ENCODE results near the gene MOK.

Gene MOK

GRCh38 chr14:102295270-102295669 is 9.7 kb downstream of the MOK start:
- DNase-seq (ENCODE audit: low spot score), result no peak
- TF ChIP-seq CTCF (IDR thresholded peaks at IDR 0.05; ENCODE audit: extremely low read depth, missing control alignments), result no peak

DNA sequence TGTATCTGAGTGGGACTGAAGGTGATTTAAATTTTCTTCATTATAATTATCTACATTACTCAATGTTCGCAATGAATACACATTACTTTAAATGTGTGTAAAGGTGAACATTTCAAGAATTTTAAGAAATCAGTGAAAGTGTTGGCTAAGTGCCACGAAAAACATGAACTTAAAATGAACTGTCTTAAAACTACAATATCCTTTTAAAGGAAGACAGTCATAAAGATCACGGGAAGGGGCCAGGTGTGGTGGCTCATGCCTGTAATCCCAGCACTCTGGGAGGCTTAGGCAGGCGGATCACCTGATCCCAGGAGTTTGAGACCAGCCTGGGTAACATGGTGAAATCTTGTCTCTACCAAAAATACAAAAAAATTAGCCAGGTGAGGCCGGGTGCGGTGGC is 11.2 kb downstream of the MOK start:
- no peak for DNase-seq (ENCODE audit: low spot score)
- no peak for TF ChIP-seq CTCF (IDR thresholded peaks at IDR 0.05; ENCODE audit: extremely low read depth, missing control alignments)

- DNase-seq (ENCODE audit: low spot score), result no peak
- TF ChIP-seq CTCF (IDR thresholded peaks at IDR 0.05; ENCODE audit: extremely low read depth, missing control alignments), result no peak
Measured at GRCh38 chr14:102292441-102292840, 12.5 kb downstream of the MOK start.

- no peak for TF ChIP-seq CTCF (IDR thresholded peaks at IDR 0.05; ENCODE audit: extremely low read depth, missing control alignments)
- DNase-seq (ENCODE audit: low spot score), result no peak
Measured at GRCh38 chr14:102288139-102288538, 16.8 kb downstream of the MOK start.

GRCh38 chr14:102285106-102285505 is 19.9 kb downstream of the MOK start:
- no peak for TF ChIP-seq CTCF (IDR thresholded peaks at IDR 0.05; ENCODE audit: extremely low read depth, missing control alignments)
- no peak for DNase-seq (ENCODE audit: low spot score)

DNA sequence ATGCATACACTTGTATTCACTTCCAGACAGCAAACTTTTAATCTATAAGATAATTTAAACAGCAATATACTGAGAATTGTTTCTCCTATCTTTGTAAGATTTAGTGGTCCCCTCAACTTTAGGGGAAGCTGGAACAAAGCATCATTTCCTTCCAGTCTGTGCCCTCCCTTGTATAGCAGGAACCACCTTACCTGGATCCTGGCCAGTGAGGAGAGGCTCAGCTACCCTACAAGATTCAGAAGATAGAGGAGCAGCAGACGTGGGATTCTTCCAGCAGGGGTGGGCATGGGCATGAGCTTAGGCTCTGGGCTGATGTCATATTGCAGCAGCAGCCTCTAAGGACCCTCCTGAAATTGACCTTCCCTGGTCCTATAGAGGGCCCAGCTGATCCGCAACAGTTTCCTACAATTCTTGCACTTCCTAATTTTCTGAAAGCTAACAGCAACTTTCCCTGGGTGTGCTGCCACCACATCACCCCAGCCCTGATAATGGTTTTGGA is 21.3 kb downstream of the MOK start:
- no peak for DNase-seq (ENCODE audit: low spot score)
- no peak for TF ChIP-seq CTCF (IDR thresholded peaks at IDR 0.05; ENCODE audit: extremely low read depth, missing control alignments)

GRCh38 chr14:102282751-102283465 is 22.1 kb downstream of the MOK start:
- TF ChIP-seq CTCF (IDR thresholded peaks at IDR 0.05; ENCODE audit: extremely low read depth, missing control alignments), result no peak
- DNase-seq (ENCODE audit: low spot score), result no peak
